CD4-positive, alpha-beta T cell treated with Interleukin-4 for 1 hour (primary cell): ENCODE measurements around the gene CHIT1.
A peak's percentile ranks its signal among the peaks of the same experiment; 100 is the strongest.

Source experiments
- DNase-seq, 2 donors: peaks; one replicate each; pipeline ENCODE4 v3.0.0-alpha.2; 2020 to 2022

Gene CHIT1

GRCh38 chr1:203187689-203188264 lies 41.7 kb downstream of the CHIT1 start:
- no peak for DNase-seq

GRCh38 chr1:203187304-203187685 lies 42.2 kb downstream of the CHIT1 start:
- DNase-seq, result no peak

- no peak for DNase-seq
These were observed 42.8 kb downstream of the CHIT1 start, which contains the start of gene CHI3L1 for GRCh38 chr1:203186446-203187303. CHI3L1 (minus strand) TSS chr1:203186704; CDS start chr1:203186623, 81 bp downstream.

- no peak for DNase-seq
These were observed 43.4 kb downstream of the CHIT1 start for GRCh38 chr1:203186091-203186445.

DNA sequence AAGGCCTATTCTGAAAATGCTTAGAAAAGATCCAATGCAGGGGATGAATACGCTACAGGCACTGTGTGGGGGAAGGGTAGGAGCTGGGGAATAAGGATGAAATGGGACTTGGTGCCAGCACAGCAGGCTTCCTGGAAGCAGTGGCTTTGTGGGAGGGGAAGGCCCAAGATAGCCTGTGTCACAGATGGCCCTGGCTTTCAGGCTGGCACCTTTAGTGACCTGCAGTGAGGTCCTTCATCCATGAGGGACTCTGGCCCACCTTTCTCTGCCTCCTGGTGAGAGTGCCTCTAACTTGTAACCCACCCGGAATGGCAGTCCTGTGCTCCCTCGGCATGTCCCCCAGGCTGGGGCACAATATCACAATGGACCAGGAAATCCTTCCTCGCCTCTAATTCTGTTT lies 43.9 kb downstream of the CHIT1 start:
- no peak for DNase-seq

DNA sequence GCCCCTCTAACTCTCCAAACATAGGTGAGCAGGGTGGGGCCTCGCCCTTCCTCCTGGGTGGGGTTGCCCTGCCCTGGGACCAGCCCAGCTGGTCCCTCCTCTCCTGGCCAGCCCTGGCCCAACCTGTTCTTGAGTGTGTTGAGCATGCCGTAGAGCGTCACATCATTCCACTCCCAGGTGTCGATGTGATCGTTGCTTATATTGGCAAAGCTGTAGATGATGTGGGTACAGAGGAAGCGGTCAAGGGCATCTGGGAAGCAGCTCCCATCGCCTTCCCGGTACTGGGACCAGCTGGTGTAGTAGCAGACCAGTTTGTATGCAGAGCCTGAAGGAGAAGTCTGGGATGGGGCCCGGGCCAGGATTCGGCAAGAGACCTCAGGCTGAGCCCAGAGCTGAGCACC lies 44.4 kb downstream of the CHIT1 start:
- no peak for DNase-seq

- DNase-seq, result no peak
These were observed 45.0 kb downstream of the CHIT1 start for GRCh38 chr1:203184467-203184866.

GRCh38 chr1:203183828-203184227 lies 45.6 kb downstream of the CHIT1 start:
- no peak for DNase-seq

- DNase-seq, result no peak
These were observed 47.0 kb downstream of the CHIT1 start for GRCh38 chr1:203182387-203182953.

DNA sequence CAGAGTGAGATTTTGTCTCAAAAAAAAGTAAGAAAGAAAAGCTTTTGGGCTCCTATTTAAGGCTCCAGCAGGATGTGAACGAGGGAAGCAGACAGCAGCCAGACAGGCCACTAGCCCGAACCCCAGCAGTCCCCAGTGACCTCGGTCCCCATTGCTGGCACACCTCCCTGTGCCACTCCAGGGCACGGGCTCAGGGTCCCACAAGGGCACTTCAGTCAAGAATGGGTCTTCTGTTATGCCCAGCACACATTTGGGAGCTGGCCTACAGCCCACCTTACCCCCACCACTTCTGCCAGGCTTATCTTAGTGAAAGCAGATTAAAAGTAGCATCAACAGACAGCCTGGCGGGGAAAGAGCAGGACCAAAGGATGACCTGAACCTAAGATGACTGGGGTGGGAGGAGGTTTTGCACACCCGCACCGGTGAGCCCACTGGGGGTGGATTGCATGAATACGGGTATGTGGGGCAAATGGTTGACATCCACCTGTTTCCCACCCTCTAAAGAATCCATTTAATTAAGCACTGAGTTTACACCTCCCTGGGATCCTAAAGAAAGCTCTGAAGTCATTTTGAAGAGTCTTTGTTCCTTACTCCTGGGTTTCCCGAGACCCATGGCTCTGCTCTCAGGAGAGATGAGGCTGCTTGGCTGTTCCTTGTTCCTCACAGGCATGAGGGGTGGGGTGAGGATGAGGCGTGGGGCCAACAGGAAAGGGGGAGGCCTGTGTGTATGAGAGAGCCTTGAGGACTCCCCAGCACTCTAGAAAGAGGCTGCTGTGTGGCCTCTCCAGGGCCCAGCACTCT lies 47.7 kb downstream of the CHIT1 start:
- DNase-seq, result no peak

DNA sequence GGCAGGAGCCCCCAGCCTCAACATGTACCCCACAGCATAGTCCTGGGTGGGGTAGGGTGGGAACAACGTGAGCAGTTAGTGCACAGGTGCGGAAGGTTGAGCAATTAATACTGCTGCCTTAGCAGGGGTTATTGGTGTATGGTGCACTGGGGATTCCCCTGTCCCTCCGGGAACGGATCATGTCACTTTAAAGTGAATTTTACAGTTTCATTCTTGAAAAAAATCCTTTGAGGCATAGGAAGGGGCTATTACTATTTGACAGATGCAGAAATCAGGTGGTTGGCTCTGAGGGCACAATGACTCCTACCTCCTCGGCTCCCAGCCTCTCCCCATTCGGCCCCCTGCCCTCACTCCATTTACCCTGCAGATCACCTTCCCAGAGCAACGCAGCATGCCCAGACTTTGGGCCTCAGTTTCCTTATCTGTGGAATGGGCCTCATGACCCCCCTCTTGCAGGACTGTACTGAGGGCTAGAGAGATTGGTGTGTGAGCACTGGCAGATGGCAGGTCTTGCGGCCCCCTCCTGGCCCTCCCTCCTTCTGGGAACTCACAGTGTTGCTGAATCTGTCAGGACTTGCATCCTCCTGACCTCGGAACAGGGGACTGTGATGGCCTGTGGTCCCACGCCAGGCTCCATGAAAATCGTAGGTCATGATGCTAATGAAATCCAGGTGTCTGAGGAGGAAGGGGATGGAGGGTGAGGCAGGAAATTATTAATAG lies 48.7 kb downstream of the CHIT1 start:
- DNase-seq, result no peak

DNA sequence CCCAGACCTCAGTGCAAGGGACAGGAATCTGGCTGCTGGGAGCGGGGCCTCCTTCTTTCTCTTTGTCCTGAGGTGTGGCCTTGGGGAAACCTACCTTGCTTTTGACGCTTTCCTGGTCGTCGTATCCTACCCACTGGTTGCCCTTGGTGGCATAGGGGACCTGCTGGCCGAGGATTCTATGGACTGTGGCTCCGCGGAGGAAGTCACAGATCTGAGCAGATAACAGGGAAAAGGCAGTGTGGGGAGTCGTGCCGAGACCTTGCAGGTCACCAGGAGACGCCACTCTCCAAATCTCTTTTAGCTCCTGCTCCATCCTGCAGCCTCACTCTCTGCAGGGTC lies 49.8 kb downstream of the CHIT1 start:
- DNase-seq, result no peak

- DNase-seq, result no peak
These were observed 50.4 kb downstream of the CHIT1 start for GRCh38 chr1:203178821-203179666.

GRCh38 chr1:203178083-203178482 lies 51.4 kb downstream of the CHIT1 start:
- DNase-seq, result no peak

DNA sequence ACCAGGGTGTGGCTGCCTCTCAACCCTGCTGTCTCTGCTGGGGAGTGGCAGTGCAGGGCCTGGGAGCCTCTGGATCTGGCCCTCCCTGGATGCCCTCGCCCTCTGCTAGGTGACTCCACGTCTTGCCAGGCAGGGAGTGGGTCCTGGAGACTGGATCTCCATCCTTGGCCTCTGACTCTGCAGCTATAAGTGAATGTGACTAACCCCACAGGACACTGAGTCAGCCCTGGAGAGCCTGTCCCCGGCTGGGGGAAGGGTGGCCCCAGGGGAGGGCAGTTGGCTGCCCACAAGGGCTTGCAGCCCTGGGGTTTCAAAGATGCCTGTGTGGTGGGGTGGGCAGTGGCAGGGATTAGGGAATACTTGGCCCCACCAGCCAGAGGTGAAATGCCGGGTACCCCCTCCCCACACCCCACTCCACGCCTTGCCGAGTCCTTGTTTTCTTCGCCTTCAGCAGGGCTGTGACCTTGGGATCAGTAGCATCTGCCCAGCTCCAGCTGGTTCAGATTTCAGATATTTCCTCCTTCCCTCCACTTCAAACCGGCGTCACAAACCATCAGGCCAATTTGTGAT lies 51.9 kb downstream of the CHIT1 start:
- no peak for DNase-seq

DNA sequence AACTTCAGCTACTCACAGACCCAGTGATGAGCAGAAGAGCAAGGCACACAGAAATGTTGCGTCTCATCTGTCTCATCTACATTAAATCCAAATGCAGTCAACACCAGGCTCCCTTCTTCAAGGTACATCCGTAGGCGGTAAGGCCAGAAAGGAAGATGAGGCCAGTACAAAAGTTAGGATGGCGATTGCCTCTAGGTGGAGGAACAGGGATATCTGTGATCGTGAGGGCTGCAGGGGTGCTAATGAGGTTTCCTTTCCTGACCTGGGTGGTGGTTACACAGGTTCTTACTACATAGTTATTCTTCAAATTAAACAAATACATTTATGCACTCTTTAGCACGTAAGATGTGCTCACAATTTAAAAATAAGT lies 52.5 kb downstream of the CHIT1 start:
- no peak for DNase-seq

- DNase-seq, result no peak
These were observed 53.0 kb downstream of the CHIT1 start for GRCh38 chr1:203176273-203177035.

DNA sequence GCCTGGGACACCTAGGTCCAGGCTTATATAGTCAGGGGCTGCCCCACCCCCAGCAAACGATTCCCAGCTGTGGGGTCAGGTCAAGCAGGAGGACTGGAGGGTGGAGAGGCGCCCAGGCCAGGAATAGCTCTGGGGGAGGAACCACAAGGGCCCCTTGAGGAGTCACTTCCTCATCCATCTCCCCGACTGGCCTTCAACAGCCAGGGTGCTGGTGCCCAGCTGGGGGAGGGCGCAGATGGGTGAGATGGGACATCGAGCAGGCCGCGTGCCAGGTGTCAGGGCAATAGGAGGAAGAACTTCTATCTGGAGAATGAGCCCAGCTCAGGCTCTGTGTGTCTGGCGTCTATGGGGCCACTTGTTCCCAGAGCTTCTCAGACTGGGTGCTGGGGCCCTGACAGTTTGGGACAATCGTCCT lies 53.6 kb downstream of the CHIT1 start:
- peak in 1 of 2 donors; percentile 23 for DNase-seq

- DNase-seq, result no peak
These were observed 54.1 kb downstream of the CHIT1 start, which contains the start of gene MYBPH for GRCh38 chr1:203175237-203175826. MYBPH (minus strand) TSS chr1:203175826; CDS start chr1:203175755, 71 bp downstream.

DNA sequence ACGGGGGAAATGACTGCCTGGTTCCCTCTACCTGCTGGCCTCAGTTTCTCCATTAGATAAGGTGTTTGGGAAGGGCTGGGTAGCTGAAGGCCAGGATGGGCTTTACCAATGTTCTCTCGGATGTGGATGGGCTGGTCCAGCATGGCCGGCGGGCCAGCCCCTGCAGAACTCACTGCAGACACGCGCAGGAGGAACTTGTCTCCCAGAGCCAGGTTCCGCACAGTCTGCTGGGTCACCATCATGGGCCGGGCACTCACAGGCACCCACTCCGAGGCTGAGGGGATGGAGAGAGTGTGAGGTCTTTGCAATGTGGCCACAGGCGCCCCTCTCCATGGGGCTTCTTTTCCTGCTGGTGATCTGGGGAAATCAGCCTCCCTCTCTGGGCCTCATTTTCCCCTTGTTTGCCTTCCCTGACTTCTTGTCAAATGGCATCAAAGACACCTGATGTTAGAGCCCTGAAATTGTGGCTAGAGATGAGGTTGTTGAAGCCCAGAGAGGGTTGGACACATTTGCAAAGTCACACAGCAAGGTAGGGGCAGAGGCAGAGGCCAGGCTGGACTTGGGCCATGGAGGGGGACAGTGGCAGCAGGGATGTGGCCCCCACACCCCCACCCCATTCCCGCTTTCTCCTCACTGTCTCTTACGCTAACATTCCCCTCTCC lies 55.0 kb downstream of the CHIT1 start:
- DNase-seq, result no peak
